NCI-H748 (cell line): ENCODE results near the gene EP400.
"Not testable (repeated sequence)": the region's sequence is repeated elsewhere in the genome, so short reads cannot be mapped to it uniquely, and the experiment has no call there.

ENCODE experiments used
- DNase-seq: peaks from one replicate; lab custom pipeline; 2025; ENCODE audit not compliant: unreplicated experiment; lab: John Stamatoyannopoulos, UW

Gene EP400

DNA sequence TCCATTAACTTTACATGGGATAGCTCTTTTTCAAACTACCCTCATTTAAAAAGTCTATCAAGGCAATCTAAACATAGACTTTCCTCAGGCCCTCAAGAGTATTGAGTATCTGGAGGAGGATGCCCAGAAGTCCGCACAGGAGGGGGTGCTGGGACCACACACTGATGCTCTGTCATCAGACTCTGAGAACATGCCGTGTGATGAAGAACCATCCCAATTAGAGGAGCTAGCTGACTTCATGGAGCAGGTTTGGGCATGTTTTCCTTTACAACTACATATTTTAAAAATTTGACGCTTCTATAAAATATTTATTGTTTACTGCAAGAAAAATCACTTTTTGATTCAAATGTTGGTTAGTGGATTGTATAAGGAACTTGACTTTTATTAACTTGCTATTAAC, 93.5 kb downstream of the EP400 start:
- DNase-seq, result no peak

DNA sequence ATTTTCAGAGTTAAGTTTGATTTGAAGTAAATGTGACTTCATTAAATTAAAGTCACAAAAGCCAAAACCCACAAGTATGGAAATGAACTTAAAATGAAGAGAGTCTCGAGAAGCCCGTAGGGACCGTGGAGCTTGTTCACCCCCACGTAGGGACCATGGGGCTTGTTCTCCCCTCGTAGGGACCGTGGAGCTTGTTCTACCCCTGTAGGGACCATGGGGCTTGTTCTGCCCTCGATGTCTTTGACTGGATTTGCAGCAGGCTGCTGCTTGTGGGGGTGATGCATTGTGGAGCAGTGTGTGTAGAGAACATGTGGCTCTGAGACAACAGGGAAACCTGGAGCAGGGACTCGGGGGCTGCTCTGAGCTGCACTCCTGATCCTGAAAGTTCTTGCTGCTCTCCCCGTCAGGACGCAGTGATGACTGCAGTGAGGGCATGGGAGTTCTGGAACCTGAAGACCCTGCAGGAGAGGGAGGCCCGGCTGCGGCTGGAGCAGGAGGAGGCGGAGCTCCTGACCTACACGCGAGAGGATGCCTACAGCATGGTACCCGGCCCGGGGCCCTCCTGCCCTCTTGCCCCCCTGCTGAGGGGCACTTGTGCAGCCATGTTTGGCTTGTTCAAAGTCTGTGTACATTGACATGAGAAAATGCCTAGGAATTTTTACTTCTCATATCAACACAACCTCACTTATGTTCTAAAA, 94.2 kb downstream of the EP400 start:
- no peak for DNase-seq

DNA sequence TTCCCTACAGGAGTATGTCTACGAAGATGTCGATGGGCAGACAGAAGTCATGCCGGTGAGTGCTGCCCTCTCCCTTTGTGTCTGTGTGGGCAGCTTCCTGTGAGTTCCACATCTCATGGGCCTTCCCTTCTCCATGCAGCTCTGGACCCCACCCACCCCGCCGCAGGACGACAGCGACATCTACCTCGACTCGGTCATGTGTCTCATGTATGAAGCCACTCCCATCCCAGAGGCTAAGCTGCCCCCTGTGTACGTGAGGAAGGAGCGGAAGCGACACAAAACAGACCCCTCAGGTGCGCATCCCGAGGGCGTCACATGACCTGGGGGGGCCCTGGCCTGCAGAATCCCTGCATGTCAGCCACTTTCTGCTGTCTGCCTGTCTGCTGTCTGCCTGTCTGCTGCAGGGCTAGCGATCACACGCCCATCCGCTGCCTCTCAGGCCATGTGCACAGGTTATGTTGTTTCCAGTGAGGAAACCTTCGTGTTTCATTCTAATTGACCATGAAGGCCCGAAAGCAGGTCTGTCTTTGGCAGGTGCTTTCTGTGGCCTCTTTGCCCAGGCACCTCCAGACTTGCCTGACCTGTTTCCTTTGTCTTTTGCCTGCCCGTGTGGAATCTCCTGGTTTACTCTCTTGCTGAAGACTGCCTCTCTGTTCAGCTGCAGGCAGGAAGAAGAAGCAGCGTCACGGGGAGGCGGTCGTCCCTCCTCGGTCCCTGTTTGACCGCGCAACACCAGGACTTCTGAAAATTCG, 95.1 kb downstream of the EP400 start:
- DNase-seq, result no peak

DNA sequence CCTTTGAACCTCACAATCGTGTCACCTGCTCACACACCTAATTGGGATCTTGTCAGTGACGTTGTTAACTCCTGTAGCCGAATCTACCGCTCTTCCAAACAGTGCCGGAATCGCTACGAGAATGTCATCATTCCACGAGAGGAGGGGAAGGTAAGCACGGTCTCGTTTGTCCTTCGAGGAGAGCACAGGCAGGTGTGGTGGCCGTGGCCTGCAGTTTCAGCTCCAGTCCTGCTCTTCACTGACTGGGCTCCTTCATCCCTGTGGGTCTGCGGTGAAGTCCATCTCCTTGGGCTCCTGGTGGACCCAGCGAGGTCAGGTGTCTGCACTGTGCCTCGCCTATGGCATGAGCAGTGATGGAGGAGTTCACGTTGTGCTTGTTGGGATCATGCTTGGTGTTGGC, 96.0 kb downstream of the EP400 start:
- no peak for DNase-seq

DNA sequence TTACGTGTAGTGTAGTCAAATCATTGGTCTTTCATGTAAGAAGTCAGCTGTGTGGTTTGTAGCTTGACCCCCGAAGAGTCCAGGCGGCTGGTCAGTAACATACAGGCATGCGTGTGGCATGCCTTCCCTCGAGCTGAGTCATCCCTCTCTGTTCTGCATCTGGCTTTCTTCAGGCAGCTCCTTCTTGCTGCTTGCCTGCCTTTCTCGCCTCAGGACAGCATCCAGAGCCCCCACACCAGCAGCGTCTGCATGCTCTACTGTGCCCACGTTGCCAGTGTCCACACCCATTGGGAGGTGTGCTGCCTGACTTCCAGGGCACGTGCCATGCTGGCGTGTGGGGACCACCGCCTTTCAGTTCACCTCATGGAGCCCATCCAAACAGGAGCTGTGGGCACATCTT, 96.8 kb downstream of the EP400 start:
- no peak for DNase-seq

DNA sequence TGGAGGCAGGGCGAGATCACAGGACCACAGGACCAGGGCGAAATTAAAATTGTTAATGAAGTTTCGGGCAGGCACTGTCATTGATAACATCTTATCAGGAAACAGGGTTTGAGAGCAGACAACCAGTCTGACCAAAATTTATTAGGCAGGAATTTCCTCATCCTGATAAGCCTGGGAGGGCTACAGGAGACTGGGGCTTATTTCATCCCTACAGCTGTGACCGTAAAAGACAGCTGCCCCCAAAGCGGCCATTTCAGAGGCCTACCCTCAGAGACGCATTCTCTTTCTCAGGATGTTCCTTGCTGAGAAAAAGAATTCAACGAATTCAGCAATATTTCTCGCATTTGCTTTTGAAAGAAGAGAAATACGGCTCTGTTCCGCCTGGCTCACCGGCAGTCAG, 97.9 kb downstream of the EP400 start:
- not testable (repeated sequence) for DNase-seq

DNA sequence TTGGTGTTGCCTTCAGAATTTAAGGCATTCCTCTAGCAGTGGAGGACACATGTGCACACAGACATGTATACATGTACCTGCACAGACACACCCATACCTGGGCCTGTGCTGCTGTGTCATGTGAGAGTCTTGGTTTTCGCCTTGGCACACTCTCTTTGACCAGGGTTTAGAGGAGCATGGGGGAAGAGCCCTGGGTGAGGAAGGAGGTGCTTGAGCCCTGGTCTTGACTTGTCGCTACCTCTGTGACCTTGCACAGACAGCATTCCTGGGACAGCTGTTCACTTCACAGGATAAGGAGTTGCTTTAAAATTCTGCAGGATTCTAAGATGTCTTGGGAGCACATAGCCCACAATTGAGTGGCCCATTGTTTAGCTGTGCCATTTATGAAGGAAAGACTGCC, 99.7 kb downstream of the EP400 start:
- no peak for DNase-seq

DNA sequence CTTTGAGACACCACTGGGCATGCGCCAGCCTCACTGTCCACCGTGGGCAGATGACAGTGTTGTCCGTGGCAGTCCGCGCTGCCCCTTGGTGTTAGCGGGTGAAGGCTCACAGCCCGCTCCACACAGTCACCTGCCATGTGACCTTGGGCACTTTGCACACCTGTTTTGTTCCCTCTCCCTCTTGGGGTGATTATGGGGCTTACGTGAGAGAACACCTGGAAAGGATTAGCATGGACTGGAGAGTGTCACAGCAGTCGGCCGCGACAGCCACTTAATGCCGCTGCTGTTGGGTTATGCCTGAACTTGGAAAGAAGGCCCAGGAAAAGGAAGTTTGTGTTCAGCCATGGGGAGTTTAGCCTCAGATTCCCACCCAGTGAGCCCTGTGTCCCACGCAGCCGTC, 100.1 kb downstream of the EP400 start:
- no peak for DNase-seq

DNA sequence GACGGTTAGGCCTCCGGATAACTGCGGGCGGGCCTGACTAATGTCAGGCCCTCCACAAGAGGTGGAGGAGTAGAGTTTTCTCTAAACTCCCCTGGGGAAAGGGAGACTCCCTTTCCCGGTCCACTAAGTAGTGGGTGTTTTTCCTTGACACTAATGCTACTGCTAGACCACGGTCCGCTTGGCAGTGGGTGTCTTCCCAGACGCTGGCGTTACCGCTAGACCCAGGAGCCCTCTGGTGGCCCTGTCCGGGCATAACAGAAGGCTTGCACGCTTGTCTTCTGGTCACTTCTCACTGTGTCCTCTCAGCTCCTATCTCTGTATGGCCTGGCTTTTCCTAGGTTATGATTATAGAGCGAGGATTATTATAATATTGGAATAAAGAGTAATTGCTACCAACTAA, 102.0 kb downstream of the EP400 start:
- DNase-seq, result not testable (repeated sequence)

DNA sequence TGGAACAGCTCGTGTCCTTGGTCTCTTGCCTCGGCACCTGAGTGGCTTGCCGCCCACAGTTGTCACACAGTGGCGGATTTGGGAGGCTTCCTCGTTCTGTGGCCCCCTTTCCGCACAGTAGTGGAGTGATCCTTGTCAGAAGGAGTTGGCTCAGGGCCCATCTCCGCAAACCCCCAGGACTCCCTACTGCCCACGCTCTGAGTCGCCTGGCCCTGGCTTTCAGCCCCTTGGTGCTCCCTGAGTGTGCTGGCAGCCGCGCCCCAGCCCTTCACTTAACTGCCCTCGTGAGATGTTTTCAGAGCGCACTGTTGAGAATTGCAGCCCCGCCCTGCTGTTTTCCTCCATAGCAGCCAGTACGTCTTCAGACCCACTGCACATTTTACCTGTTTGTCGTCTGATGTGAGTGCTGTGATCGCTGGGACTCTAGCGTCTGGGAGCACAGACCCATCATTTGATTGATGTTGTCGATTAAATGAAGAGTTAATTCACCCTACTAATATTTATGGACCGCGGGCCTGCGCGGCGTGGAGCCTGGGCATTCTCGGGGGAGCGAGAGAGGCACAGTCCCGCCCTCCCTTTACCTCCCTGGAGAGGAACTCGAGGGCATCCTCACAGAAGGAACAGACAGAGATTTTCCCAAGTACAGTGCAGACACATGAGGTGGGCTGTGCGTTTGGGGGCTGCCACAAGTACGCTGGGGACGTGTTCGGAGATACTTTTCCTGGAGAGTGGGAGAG, 102.6 kb downstream of the EP400 start:
- DNase-seq, result no peak

DNA sequence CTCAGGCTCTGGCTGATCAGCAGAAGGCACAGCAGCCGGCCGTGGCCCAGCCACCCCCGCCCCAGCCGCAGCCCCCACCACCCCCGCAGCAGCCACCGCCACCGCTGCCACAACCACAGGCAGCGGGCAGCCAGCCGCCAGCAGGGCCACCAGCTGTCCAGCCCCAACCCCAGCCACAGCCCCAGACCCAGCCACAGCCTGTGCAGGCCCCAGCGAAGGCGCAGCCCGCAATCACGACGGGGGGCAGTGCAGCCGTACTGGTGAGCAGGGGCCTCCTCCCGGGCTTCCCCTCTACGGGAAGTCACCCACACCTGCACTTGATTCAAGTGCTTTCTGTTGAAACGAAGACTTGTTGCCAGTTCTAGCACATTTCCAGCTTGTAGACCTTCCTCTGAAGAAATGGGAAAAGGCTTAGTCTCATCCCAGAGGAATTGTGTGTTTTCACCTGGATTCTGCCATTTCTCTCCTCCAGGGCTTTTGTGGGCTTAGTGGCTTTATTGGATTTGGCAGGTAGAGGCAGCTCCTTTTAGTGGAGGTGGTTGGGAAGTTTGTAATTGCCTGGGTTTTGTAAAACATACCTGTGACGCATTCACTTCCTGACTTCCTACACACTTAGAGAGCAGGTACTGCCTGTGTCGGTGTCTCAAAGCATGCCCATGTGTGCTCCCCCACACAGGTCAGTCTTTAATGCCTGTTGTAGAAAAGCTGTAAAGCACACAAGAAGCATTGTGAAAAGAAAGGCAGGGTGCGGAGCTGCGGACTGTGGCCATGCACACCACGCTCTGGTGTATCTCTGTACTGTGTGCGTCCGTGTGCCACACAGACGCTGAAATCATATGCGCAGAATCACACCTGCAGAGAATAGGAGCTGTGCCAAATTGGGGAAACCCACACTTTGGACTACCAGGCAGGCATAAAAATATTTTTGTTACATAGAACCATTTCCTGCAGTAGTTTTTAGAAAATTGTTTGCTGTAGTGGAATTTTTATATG, 103.9 kb downstream of the EP400 start:
- DNase-seq, result no peak

DNA sequence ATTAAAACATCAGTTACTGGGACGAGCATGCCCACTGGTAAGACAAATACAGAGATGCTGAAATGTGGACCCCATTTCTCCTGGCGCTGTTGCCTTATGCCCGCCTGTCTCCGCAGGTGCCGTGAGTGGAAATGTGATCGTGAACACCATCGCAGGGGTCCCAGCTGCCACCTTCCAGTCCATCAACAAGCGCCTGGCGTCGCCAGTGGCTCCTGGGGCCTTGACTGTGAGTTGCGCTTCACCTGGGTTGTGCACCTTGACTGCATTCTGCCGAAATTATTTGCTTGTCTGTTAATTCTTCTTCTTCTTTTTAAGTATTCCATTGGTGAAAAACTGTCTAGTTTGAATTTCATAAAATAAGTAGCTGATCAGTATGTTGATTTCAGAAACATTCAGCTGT, 105.2 kb downstream of the EP400 start:
- no peak for DNase-seq

DNA sequence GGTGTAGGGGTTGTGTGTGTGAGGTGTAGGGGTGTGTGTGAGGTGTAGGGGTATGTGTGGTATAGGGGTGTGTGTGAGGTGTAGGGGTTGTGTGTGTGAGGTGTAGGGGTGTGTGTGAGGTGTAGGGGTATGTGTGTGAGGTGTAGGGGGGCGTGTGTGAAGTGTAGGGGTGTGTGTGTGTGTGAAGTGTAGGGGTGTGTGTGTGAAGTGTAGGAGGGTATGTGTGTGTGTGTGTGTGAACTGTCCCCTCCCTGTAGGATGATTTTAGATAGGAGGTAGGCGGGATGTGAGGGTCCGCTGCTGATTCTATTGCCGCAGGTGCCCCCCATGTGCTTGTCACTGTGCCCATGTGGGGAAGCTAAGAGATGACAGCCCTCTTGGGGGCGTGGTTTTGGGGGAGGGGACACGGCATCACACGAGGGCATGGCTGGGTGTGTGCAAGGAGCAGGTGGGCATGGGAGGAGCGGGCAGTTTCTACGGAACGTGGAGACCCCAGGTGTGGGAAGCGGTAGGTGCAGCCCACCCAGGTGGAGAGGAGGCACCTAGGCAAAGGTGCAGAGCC, 105.9 kb downstream of the EP400 start:
- no peak for DNase-seq

DNA sequence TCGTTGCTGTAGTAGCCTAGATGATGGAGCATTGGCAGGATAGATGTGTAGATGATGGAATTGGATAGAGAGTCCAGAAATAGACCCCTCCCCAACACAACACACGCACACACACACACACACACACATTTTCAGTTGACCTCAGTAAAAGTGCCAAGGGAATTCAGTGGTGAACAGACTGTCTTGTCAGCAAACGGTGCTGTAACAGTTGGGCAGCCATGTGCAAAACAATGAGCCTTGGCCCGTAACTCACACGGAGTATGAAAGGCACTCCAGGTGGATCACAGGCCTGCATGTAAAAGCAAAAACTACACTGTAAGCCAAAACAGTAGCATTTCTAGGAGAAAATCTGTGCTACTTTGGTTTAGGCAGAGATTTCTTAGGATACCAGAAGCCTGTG, 106.6 kb downstream of the EP400 start:
- DNase-seq, result no peak

DNA sequence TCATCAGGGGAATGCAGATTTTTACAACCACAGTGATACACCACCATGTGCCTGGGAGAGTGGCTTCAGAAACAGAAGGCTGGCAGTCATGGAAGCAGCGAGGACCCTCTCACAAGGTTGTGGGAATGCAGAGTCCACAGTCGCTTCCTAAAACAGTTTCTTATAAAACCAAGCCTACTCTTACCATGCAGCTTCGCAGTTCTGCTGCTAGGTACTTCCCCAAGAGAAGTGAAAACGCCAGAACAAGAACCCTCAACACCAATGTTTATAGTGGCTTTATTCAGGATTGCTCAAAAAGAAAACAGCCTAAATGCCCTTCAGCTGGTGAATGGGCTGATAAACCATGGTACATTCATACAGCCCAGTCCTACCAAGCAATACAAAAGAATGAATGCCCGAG, 107.2 kb downstream of the EP400 start:
- DNase-seq, result no peak

DNA sequence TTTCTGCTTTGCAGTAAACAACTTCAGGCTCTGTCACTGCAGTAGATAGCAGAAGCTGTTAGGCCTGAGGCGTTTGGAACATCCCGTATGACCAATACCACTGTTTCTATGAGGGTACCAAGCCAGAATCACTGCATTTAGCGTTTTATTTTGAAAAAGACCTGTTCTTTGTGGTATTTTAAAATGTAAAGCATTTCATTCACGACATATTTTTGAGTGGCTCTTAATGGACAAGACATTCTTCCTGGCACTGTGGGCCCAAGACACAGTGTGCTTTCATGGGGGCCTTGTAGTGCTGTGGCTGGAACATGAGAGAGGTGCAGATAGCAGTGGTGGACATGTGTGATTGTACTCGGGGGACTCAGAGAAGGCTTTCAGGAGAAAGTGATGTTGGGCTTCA, 107.9 kb downstream of the EP400 start:
- no peak for DNase-seq

DNA sequence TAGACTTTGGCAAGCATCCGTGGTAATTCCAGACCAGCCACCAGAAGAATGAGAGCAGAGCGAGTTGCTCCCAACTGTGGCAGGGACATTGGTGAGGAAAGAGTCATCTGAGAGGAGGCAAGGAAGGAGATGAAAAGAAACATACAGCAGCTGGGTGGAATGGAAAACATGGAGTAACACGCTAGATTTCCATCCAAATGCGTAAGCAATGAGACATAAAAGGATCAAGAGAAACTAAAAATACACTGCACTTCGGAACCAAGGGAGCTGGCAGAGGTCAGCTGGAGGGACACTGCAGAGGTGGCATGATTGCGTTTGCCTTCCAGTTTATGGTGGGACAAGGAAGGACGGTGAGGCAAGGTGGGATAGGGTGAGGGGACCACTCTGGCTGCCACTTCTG, 111.5 kb downstream of the EP400 start:
- DNase-seq, result no peak

DNA sequence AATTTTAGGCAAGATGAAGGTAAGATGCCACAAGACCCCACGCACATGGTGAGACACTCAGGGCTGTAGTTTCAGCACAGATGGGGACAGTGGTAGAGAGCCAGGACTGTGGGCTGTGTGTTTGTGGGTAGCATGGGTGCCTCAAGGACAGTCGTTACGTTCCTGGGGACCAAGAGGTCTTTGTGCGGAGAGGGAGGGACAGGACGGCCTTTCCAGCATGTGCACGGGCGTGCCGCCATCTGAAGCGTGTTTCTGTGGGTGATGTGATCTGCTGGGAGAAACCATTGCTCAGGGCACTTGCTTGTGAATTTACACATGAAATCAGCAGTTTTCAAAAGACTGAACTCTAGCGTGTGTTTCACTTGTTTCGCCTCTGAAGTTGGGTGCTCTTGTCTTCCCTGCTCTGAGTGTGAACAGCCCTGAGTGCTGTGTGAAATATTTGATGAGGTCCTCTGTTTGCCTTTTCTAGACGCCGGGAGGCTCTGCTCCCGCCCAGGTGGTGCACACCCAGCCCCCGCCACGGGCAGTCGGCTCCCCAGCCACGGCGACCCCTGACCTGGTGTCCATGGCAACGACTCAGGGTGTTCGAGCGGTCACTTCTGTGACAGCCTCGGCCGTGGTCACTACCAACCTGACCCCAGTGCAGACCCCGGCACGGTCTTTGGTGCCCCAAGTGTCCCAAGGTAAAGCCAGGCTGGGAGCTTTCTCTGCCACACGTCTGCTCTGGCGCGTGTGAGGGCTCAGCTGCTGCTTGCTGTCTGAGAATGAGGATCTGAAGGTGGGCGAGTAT, 112.1 kb downstream of the EP400 start:
- DNase-seq, result no peak

DNA sequence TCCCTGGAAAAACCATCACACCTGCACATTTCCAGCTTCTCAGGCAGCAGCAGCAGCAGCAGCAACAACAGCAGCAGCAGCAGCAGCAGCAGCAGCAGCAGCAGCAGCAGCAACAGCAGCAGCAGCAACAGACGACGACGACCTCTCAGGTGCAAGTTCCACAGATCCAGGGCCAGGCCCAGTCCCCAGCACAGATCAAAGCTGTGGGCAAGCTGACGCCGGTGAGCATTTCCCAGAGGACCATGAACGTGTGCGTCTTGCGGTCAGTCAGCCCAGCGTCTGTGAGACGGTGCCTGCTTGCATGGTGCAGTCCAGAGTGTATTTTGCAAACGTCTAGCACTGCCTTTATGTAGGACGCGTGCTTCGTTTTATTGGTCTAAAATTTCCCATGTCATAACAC, 112.7 kb downstream of the EP400 start:
- DNase-seq, result no peak

DNA sequence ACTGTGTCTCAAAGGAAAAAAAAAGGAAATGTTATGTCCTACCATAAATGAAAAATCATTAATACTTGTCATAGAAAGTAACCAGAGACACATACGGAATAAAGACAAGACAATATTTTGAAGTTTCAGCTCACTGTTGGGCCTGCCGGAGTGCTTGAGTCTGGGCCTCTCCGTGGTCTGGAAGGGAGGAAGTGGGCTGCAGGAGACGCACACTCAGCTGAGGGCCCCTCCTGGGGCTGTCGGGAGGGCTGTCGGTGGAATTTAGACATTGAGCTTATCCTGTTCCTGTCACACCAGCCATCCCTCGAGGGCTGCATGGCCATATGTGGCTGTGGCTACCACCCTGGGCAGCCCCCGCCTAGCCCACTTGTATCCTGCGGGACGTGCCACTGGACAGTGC, 113.7 kb downstream of the EP400 start:
- DNase-seq, result no peak
